Colon (tissue), 2 donors: ENCODE data around the gene REEP5.
"Not testable (repeated sequence)": the region's sequence is repeated elsewhere in the genome, so short reads cannot be mapped to it uniquely, and the experiment has no call there.

Experiments used
- FAIRE-seq: peaks from 2 replicates; lab custom pipeline; 2012; peaks lifted over from hg19 to GRCh38; lab: Jason Lieb, UNC
- donor health status: control.
- donor health status: control.

The REEP5 gene

DNA sequence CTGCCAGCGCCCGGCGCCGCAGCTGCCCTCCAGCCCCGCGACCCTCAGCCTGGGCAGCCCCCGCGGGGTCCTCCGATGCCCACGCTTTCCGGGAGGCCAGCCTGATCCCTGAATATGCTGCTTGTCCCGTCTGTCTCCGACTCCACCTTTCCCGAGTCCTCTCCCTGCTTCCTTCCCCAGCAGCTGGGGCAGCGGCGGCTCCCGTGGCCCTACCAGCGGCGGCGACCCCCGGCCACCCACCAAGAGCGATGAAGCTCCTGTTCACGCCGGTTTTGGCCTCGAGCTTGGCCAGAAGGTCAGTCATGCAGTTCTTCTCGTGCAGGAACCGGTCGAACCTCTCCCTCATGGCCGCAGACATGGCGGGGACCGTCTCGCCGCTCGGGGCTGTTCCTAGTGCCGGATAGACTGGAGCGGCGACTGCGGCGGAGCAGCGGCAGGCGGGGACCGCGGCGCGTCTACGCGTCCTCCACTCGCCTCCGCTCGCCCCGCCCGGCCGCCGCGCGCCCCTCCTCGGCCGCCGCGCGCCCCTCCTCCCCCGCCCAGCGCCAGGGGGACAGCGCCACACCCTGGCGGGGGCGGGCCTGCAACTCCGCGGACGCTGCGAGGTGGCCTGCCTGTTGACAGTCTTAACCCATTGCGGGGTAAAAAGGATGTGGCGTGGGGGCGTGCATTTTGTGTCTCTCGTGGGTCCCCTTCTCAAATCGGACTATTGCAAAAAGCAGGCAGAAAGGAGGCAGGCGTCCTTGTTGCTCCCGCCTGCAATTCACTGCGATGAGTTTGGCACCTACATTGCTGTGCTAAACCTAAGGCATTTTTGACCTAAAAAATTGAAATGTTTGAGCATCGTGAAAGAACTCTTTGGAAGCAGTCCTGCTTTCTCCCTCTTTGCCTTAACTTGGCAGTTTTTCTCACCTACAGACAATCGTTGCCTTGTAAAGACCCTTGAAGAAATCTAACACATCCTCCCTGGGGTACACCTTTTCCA lies at the start of gene REEP5:
Gene REEP5, minus strand, starts transcription at position 395 of the 985 bp plus-strand sequence. Its CDS starts 37 bp downstream, at position 358.
- no peak for FAIRE-seq

DNA sequence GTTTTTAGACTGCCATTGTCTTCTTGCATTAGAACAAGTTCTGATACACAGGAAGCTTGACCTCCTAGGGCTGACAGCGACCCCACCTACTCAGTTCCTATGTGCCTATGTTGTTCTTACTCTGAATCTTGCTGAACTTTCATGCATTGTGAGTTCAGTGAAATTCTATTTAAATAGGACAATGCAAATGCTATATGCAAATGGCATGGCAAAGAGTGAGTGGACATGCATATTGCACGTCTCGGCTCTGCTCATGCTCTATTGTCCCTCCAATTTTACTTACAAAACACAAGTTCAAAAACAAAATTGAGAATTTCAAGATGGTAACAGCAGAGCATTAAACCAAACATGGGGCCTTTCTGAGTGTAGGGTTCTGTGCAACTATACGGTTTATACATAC lies 49.2 kb upstream of the REEP5 start:
- FAIRE-seq, result no peak

DNA sequence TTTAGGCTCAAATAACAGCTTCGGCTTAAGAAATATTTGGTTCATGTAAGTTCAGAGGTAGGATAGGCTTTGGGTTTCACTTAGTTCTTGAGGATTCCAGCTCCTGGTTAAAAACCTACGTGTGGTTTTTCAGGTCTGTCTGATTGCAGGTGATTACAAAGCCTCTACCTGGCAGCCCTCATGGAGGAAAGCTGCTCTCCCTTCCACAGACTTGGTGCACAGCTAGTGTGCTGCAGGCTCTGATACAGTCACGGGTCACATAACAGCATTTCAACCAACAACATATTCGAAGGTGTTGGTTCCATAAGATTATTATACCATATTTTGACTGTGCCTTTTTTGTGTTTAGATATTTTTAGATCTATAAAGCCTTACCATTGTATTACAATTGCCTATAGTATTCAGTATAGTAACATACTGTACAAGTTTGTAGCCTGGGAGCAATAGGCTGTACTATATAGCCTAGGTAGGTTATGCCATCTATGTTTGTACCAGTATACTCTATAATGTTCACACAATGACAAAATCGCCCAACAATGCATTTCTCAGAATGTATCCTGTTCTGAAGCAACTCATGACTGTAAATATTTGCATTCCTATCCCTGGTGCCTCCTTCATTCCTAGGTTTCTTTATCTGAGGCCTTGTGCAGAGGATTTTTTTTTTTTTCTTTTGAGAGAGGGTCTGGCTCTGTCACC lies 46.5 kb upstream of the REEP5 start:
- no peak for FAIRE-seq

DNA sequence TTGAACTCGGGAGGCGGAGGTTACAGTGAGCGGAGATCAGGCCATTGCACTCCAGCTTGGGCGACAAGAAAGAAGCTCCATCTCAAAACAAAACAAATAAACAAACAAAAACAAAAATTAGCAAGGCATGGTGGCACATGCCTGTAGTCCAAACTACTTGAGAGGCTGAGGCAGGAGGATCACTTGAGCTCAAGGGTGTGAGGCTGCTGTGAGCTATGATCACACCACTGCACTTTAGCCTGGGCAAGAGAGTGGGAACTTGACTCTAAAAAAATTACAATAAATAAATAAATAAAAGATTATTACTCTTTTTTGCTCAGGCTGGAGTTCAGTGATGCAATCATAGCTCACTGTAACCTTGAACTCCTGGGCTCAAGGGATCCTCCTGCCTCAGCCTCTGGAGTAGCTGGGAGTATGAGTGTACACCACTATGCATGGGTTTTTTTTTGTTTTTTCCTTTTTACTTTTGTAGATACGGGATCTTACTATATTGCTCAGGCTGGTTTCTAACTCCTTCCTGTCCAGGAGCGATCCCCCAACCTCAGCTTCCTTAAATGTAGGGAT lies 45.6 kb upstream of the REEP5 start:
- no peak for FAIRE-seq

DNA sequence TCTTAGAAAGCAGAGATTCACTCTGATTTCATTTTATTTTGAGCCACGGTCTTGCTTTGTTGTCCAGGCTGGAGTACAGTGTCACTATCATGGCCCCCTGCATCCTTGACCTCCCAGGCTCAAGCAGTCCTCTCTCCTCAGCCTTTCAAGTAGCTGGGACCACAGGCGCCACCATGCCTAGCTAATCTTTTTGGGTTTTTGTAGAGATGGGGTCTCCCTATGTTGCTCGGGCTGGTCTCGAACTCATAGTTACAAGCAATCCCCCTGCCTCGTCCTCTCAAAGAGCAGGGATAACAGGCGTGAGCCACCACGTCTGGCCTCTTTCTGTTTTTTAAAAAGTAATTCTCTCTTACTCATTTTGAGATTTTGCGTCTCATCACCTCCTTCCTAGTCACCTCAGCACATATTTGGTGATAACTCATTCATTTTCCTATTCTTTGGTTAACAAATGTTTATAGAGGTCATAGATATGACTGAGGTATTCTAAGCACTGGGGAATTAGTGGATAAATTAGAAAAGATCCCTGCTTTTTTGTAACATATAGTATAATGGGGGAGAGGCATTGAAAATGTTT lies 43.8 kb upstream of the REEP5 start:
- no peak for FAIRE-seq

DNA sequence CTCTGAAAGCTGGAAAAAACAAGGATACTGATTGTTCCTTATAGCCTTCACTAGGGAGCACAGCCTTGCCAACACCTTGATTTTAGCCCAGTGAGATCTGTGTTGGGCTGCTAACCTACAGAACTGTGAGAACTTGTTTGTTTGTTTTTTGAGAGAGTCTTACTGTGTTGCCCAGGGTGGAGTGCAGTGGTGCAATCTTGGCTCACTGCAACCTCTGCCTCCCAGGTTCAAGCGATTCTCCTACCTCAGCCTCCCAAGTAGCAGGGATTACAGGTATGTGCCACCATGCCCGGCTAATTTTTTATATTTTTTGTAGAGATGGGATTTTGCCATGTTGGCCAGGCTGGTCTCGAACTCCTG lies 41.3 kb upstream of the REEP5 start:
- not testable (repeated sequence) for FAIRE-seq

DNA sequence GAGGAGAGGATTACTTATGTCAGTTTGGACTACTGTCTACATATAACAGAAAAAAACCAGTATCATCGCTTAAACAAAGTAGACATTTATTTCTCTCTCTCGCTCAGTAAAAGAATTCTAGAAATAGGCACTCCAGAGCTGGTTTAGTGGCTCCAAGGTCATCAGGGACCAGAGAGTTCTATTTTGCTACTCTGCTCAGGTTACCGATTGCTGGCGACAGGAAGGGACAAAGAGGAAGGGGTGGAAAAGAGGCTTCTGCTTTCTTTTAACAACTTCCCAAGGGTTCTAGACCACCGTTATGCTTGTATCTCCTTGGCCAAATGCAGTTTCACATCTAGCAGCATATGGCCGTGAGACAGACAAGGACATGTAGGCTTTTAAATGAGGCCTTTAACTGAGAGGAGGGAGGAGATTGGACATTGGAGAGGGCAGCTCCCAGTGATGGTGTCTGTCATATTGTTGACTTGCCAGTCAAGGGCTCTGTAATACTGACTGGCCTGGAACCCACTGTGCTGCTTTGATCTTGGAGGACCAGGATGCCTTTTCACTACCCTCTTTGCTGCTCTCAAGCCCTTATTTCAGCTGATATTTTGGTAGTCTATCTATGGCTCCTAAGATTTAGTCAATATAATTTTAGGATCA lies 39.0 kb upstream of the REEP5 start:
- no peak for FAIRE-seq

DNA sequence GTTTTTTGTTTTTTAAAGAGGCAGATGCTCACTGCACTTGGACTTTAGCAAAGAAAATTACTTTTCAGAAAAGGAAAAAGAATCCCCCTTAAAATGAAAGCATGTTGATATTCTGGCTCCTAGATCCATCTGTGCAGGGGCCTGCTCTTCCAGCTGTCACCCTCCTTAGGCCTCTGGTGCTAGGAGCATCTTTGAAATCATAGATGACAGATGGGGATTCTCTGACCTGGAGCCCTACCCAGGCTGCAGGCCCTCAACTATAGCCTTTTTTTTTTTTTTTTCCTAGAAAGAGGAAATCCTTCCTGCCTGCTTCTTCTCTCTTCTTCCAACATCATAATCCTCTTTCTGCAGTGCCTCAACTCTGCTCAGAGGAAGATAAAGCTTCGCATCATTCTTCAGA lies 38.3 kb upstream of the REEP5 start:
- FAIRE-seq, result no peak

DNA sequence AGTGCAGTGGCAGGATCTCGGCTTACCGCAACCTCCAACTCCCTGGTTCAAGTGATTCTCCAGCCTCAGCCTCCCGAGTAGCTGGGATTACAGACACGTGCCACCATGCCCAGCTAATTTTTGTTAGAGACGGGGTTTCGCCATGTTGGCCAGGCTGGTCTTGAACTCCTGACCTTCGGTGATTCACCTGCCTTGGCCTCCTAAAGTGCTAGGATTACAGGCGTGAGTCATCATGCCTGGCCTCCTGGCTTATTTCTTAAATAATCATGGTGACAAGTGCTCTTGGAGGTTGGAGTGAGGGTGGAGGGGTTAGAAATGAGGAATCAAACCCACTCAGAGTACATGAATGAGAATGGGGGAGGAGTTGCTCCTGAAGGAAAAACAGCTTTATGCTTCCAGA lies 37.8 kb upstream of the REEP5 start:
- FAIRE-seq, result not testable (repeated sequence)

DNA sequence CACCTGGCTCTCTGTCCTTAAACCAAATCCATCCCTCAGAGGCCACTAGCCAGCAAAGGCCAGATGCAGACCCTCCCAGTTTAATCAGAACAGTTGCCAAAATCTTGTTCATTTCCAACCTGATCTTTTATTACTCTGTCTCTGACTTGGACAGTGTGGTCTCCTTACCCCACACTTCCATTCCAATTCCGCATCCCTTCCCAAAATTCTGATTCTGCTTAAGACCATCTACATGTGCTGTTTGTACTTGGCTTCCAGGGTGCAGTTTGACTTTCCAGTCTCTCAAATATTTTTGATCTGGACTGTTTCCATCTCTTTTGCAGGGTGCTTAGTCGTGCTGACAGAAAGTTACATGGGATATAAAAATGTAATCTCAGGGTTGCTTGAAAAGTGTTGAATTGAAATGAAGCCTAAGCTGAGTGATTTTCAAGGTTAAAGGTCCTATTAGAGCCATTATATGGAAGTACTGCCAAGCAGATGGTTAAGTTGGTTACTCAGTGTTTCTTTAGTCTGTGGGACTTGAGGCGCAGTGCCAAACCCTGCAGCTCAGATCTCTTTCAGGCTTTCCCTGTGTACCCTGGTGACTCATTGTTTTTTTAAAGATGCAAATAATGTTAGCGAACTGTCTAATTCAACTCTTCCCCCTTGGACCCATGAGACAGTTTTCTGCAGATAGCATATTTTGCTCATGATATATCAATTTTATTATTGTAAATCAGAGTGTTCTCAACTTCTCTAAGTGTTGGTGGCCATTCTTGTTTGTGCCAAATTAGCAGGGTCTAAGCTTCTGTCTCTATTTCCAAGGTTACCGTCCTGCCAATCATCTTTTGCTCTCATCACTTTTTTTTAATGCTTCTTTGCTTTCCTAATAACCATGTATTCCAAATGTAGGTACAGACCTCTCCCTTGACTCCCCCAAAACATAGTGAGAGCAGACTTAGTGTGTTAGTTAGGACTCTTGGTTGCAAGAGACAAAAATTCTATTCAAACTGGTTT lies 36.4 kb upstream of the REEP5 start:
- FAIRE-seq, result no peak

DNA sequence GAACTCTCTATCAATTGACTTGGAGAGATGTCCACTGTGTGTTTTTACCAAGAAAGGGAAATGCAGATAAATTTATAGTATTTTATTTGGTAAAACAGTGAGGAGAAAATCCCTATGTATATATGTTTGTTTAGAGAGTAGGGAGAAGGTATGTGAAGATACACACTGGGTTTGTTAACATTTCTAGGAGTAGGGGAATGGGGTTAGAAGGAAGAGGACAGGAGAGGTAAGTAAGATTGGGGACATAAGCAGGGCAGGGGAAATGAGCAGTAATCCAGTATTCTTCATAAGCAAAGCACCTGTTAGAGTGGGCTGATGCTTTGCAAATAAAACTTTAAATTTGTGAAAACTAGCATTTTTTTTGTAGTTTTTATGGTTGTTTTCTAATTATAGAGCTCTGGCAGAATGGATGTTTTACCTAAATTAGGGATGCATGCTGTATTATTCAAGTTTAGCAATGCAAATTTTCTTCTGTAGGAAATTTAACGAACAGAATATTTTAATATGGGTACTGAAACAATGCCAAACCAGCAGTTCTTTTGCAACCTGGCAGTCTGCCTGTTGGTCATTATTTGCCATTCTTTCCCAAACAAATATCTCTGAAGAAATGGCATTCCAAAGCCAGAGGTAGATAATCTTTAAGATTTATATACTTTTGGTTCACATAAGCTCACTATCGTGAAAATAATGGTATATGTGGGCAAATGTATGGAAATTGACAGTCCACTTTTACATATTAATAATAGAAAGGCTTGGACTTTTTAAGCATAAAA lies 35.2 kb upstream of the REEP5 start:
- no peak for FAIRE-seq

DNA sequence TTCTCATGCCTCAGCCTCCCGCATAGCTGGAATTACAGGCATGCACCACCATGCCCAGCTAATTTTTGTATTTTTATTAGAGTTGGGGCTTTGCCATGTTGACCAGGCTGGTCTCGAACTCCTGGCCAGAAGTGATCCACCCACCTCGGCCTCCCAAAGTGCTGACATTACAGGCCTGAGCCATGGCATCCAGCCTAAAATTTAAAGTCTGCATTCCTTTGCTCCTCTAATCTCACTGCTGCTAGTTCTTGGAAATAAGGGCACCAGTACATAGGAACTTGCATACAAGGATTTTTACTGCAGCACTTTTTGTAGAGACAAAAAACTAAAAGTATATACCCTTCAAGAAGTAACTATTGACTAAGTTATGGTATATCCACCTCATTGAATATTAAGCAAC lies 34.6 kb upstream of the REEP5 start:
- no peak for FAIRE-seq

DNA sequence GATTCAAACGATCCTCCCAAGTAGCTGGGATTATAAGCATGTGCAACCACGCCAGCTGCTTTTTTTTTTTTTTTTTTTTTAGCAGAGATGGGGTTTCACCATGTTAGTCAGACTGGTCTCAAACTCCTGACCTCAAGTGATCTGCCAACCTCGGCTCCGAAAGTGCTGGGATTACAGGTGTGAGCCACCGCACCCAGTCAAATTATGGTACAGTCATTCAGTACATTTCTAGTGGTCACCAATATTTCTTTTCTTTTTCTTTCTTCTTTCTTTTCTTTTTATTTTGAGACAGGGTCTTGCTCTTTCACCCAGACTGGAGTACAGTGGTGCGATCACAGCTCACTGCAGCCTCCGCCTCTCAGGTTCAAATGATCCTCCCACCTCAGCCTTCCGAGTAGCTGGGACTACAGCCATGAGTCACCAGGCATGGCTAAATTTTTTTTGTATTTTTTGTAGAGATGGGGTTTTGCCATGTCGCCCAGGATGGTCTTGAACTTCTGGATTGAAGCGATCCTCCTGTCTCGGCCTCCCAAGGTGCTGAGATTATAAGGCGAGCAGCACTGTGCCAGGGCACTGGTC lies 29.2 kb upstream of the REEP5 start:
- FAIRE-seq, result no peak

DNA sequence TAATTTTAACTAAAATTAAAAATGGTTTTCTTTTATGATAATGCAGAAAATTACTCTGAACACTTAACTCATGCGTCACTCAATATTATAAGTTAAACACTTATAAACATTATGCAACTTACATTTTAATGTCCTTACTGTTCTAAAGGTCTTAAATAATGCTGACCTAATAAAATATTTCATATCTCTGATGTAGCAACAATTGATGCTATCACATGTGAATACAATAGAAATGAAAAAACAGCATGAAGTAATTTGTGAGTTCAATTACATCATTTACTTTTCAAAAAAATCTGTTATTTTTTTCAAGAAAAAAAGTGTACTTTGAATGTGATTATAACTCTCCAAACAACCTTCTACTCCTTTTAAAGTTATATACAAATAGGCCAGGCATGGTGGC lies 26.4 kb upstream of the REEP5 start:
- peak; percentile 24 for FAIRE-seq

DNA sequence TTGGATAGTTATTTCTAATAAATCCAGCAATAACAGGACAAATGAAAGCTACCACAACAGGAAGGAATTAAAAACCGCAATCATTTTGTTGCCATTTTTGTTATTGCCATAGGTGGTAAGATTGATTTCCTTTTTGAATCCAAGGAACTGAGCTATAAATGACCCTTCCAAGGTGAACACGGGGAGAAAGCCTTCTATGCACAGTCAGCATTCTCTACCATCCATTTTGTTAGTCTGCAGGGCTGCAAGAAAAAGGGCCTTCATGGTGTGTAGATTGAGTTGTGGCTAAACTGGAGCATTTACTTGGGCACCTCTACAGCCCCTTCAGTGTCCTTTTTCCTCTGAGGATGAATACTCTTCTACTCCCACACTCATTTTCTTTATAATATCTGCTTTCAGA lies 18.6 kb upstream of the REEP5 start:
- no peak for FAIRE-seq

DNA sequence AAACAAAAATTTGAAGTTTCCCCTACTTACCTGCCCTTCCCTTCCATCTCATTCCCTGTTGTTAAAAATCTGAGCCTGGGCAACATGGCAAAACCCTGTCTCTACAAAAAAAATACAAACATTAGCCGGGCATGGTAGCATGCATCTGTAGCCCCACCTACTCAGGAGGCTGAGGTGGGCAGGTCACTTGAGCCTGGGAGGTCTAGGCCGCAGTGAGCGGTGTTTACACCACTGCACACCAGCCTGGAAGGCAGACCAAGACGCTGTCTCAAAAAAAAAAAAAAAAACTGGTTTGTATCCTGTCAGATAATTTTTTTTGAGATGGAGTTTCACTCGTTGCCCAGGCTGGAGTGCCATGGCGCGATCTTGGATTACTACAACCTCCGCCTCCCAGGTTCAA lies 16.3 kb upstream of the REEP5 start:
- no peak for FAIRE-seq

DNA sequence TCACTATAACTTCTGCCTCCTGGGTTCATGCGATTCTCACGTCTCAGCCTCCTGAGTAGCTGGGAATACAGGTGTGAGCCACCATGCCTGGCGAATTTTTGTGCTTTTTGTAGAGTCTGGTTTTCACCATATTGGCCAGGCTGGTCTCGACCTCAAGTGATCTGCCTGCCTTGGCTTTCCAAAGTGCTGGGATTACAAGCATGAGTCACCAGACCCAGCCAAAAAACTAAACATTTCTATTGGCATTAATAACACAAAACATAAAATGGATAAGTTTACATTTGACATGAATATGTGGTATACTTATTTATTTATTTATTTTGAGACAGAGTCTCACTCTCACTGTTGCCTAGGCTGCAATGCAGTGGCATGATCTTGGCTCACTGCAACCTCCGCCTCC lies 13.6 kb upstream of the REEP5 start:
- FAIRE-seq, result no peak

DNA sequence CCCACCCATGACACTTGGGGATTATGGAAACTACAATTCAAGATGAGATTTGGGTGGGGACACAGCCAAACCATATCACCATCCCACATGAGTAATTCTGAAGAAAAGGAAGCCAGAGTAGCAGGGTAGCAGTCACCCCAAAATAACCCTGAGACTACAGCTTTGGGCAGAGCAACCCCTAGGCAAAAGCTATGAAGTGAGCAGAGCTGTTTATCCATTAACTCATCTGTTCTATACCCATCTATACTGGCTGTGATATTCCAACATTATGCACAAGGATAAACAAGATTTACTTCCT lies 12.3 kb upstream of the REEP5 start:
- no peak for FAIRE-seq

DNA sequence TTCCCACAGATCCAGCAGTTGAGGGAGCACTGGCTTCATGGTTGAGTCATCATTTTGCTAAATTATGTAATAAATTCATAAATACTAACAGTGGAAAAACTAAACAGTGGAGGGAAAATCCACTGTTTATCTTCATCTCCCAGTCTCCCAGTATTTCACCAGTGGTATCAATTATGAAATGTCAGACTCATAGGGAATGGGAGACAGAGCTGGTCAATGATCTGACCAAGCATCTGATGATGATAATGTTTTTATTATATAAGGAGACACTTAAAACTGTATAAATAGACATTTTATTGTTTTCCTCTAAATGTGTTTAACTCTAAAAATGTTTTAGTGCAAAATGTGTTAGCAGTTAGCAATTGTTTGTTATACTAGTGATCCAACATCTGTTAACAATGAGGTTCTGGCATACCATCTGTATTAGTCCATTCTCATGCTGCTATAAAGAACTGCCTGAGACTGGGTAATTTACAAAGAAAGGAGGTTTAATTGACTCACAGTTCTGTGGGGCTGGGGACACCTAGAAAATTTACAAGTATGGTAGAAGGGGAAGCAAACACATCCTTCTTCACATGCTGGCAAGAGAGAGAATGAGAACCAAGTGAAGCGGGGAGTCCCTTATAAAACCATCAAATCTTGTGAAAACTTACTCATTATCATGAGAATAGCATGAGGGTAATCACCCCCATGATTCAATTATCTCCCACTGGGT lies 11.8 kb upstream of the REEP5 start:
- FAIRE-seq, result no peak
